Endothelial cell of umbilical vein (primary cell): ENCODE measurements around the gene SETDB1. TPM values are rescaled to one million over a fixed set of nuclear protein-coding genes. Genes with fewer than 3 reads are reported as not detected.

Experiments
- BruUV-seq: library from RNA; stranded (reverse); fragments of 400-500 nt; replicated peaks from 2 replicates; lab custom pipeline; 2021; lab: Mats Ljungman, UMichigan
- CTCF ChIA-PET: fragments of 300-600, 350-600 bp; sonication (Branson Sonifier 250); formaldehyde crosslinking; loops from one replicate; lab custom pipeline; 2021; ENCODE audit warnings: antibody characterized with exemption, inconsistent platforms; lab: Charles Lee
- POLR2A ChIA-PET: fragments of 300-600, 350-600 bp; sonication (Branson Sonifier 250); formaldehyde crosslinking; loops from one replicate; lab custom pipeline; 2021; ENCODE audit warnings: antibody characterized with exemption, inconsistent platforms; lab: Charles Lee
- DNase-seq: peaks from one replicate; pipeline ENCODE4 v3.0.0-alpha.2; 2011; ENCODE audit warnings: low read depth, low spot score
- FAIRE-seq: peaks from 2 replicates; lab custom pipeline; 2011; peaks lifted over from hg19 to GRCh38; lab: Jason Lieb, UNC
- H2AFZ ChIP-seq: 2 replicates; pipeline ENCODE4 v1.6.0; 2012; ENCODE audit warnings: low read depth, low read length, control low read depth, inconsistent platforms
- H3K27ac ChIP-seq: 2 replicates; pipeline ENCODE4 v1.5.1; 2011; ENCODE audit warnings: low read depth, mild to moderate bottlenecking, control low read depth, low read length, moderate library complexity; ENCODE audit not compliant: insufficient read depth
- H3K27me3 ChIP-seq, 2 experiments: 2 replicates each; pipeline versions ENCODE4 v1.6.0 to v1.6.1; 2011; ENCODE audit warnings: low read length in 2 of 2, mixed read lengths in 1 of 2; ENCODE audit not compliant: control insufficient read depth in 2 of 2, insufficient read depth in 2 of 2
- H3K36me3 ChIP-seq, 2 experiments: 2 replicates in 1 of 2; 3 replicates in 1 of 2; pipeline ENCODE4 v1.5.1; 2011; ENCODE audit warnings: low read length in 2 of 2, mild to moderate bottlenecking in 1 of 2, moderate library complexity in 1 of 2; ENCODE audit not compliant: control insufficient read depth in 2 of 2, insufficient read depth in 2 of 2; ENCODE audit errors: extremely low read depth in 1 of 2
- H3K4me1 ChIP-seq: 3 replicates; pipeline ENCODE4 v1.5.1; 2011; ENCODE audit warnings: mild to moderate bottlenecking, low read length; ENCODE audit not compliant: control insufficient read depth, insufficient read depth; ENCODE audit errors: extremely low read depth
- H3K4me2 ChIP-seq: 2 replicates; pipeline ENCODE4 v1.6.1; 2011; ENCODE audit warnings: low read length, control low read depth, mixed read lengths; ENCODE audit not compliant: insufficient read depth
- H3K4me3 ChIP-seq, 3 experiments: fragments of 200-600 bp in 1 of 3; sonication (generic), shearing (Covaris generic) in 1 of 3; replicated peaks in 1 of 3; 2 replicates each; pipeline ENCODE4 v1.5.1; 2011 to 2016; ENCODE audit warnings: control low read depth in 3 of 3, low read length in 3 of 3, mild to moderate bottlenecking in 2 of 3, inconsistent platforms in 1 of 3, low read depth in 1 of 3, moderate library complexity in 1 of 3; ENCODE audit not compliant: insufficient read depth in 1 of 3
- H3K79me2 ChIP-seq: 2 replicates; pipeline ENCODE4 v1.6.0; 2012; ENCODE audit warnings: low read length, inconsistent platforms; ENCODE audit not compliant: control insufficient read depth, insufficient read depth
- H3K9ac ChIP-seq: replicated peaks from 2 replicates; pipeline ENCODE3; 2011; ENCODE audit warnings: low read length, control low read depth; ENCODE audit not compliant: insufficient read depth; ENCODE audit errors: extremely low read depth
- H3K9me1 ChIP-seq: replicated peaks from 3 replicates; pipeline ENCODE4 v1.6.0; 2011; ENCODE audit warnings: mild to moderate bottlenecking, low read length; ENCODE audit not compliant: control insufficient read depth, insufficient read depth; ENCODE audit errors: extremely low read depth
- H3K9me3 ChIP-seq: replicated peaks from 2 replicates; pipeline ENCODE4 v1.5.1; 2012; ENCODE audit warnings: low read length, inconsistent platforms; ENCODE audit not compliant: control insufficient read depth, insufficient read depth
- H4K20me1 ChIP-seq: replicated peaks from 2 replicates; pipeline ENCODE3; 2011; ENCODE audit warnings: mild to moderate bottlenecking, low read length; ENCODE audit not compliant: control insufficient read depth, insufficient read depth; ENCODE audit errors: extremely low read depth
- EZH2 ChIP-seq: IDR thresholded peaks from 2 replicates; pipeline ENCODE4 v1.6.1; 2012; ENCODE audit warnings: borderline replicate concordance, low read depth, mild to moderate bottlenecking, moderate library complexity, low read length, inconsistent platforms; ENCODE audit not compliant: severe bottlenecking
- FOS ChIP-seq: IDR thresholded peaks from 2 replicates; pipeline ENCODE4 v1.6.1; 2011; ENCODE audit warnings: mild to moderate bottlenecking, low read length, moderate library complexity, borderline replicate concordance; ENCODE audit not compliant: insufficient read depth
- GATA2 ChIP-seq: IDR thresholded peaks from 2 replicates; pipeline ENCODE4 v1.7.0; 2011; ENCODE audit warnings: low read depth, mild to moderate bottlenecking, moderate library complexity, mixed read lengths, low read length; ENCODE audit not compliant: insufficient read length, insufficient read depth
- JUN ChIP-seq: IDR thresholded peaks from 2 replicates; pipeline ENCODE4 v1.6.1; 2011; ENCODE audit warnings: borderline replicate concordance, low read depth; ENCODE audit not compliant: insufficient read length, insufficient read depth
- MYC ChIP-seq: IDR thresholded peaks from one replicate; pipeline ENCODE4 v1.6.1; 2011; ENCODE audit warnings: mild to moderate bottlenecking, low read depth, low read length
- POLR2A ChIP-seq: IDR thresholded peaks from 2 replicates; pipeline ENCODE4 v1.6.1; 2012; ENCODE audit warnings: low read depth, mild to moderate bottlenecking, control low read depth, low read length
- dilution Hi-C: fragments of 300-500 bp; cut with MboI; formaldehyde crosslinking; loops from one replicate; pipeline ENCODE4 v1.15.0; 2019; ENCODE audit warnings: low sequenced_read_pairs; ENCODE audit not compliant: extremely low pct_ligation_motif_present
- intact Hi-C: fragments of 100-400 bp; cut with micrococcal nuclease; formaldehyde crosslinking; loops from one replicate; pipeline ENCODE4 v1.10.0; 2022
- polyA plus RNA-seq, 4 experiments: library from polyadenylated mRNA; depleted of rRNA in 3 of 4; stranded (reverse) in 3 of 4; unstranded in 1 of 4; fragments of >200 nt; gene quantifications; 2 replicates each; pipeline versions ENCODE4 v1.2.1 to v1.2.3, GENCODE V29; 2011 to 2012; ENCODE audit warnings: missing spikeins in 1 of 4
- total RNA-seq: library from RNA; stranded (reverse); gene quantifications from 2 replicates; pipeline ENCODE4 v1.2.3, GENCODE V29; 2021

The SETDB1 gene
- total and polyA plus RNA-seq, 2 donors (not counting 3 experiments of a cell fraction or from before 2014, with no cell fraction given): 25.3 to 49.2 TPM

DNA sequence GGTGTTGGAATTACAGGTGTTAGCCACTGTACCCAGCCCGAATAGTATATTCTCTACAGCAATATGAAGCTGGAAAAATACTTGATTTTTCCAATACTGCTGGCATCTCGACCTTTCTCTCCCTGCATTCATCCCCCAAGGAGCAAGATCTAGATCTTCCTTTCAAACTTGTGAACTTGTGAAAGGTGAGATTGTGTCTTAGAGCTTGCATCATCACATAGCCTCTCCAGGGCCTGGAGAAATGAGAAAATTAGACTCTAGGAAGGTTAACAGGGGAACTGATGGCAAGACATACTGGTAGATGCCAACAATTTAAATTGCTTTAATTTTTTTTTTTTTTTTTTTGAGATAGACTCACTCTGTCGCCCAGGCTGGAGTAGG, 84.2 kb downstream of the SETDB1 start:
- H4K20me1 ChIP-seq: no peaks in the 10 kb centered on the region
- H3K9ac ChIP-seq: no peak overlapping the region
- no peak overlapping the region for H2AFZ ChIP-seq
- H3K36me3 ChIP-seq: no peaks in the 10 kb centered on the region
- FAIRE-seq (no peak), DNase-seq (no peak)
- H3K4me1 ChIP-seq: peaks cover 28% of the 10 kb centered on the region
- no peak for TF ChIP-seq FOS
- TF ChIP-seq JUN: no peak
- no peak for TF ChIP-seq POLR2A
- no peak for TF ChIP-seq GATA2
- ChIA-PET POLR2A (no interaction called here), CTCF (interaction anchor here (0.7 to 1.7 kb wide), 3 partner anchors 14 to 152 kb away, joined by 3 to 4 read pairs (median 3); no protein-coding TSS in a partner anchor)
- no peaks in the 10 kb centered on the region for H3K79me2 ChIP-seq
- H3K27ac ChIP-seq: no peak overlapping the region
- H3K4me3 ChIP-seq: no peak overlapping the region
- H3K9me3 ChIP-seq: no peaks in the 10 kb centered on the region
- intact Hi-C loops (no loop called here), dilution Hi-C loops (no loop called here)
- BruUV-seq: no TSS peak
- no peaks in the 10 kb centered on the region for H3K9me1 ChIP-seq
- H3K4me2 ChIP-seq: no peak overlapping the region
- no peaks in the 10 kb centered on the region for H3K27me3 ChIP-seq

DNA sequence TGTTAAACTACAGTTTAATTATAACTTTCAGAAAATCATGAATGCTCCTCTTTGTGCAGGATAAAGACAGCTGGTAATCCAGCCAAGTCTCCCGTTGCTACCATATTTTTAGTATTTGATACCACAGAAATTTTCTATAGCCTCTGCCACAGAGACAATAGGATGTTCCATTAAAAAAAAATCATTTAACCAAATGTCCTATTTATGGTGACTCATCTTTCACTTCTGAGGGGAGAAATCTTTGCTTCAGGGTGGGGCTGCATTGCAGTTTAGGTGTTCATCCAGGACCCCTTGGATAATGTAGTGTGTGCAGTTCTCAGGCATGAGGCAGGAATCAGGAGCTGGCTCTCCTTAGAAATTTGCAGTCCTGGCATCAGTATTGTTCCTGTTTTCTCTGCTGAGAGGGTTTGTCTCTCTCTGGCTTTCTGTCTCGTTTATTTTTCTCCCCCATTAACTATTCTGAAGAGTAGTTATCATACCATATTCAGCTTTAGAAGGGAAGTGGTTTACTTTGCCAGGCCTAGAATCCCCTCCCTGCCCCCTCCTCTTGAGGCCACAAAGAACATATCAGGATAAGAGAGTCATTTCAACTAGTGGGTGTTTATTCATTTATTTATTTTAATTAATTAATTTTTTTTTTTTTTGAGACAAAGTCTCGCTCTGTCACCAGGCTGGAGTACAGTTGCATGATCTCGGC, 85.1 kb downstream of the SETDB1 start:
- Histone ChIP-seq H3K9ac (no peak overlapping the region), H4K20me1 (no peaks in the 10 kb centered on the region), H2AFZ (no peak overlapping the region), H3K9me1 (no peaks in the 10 kb centered on the region), H3K27ac (no peak overlapping the region), H3K4me1 (peaks cover 21% of the 10 kb centered on the region), H3K4me2 (no peak overlapping the region), H3K79me2 (no peaks in the 10 kb centered on the region), H3K4me3 (no peak overlapping the region), H3K36me3 (no peaks in the 10 kb centered on the region), H3K27me3 (no peaks in the 10 kb centered on the region), H3K9me3 (no peaks in the 10 kb centered on the region)
- dilution Hi-C loops (no loop called here), intact Hi-C loops (no loop called here)
- CTCF ChIA-PET: interaction anchor here (0.7 to 1.7 kb wide), 4 partner anchors 13 to 153 kb away, joined by 3 to 5 read pairs (median 4); partner anchors contain the start of gene C1orf56
- FAIRE-seq (no peak), DNase-seq (no peak)
- TF ChIP-seq FOS (peak; percentile 14), JUN (no peak), MYC (no peak), EZH2 (no peak)
- BruUV-seq: no TSS peak
- POLR2A ChIA-PET: interaction anchor here (0.7 kb wide), 1 partner anchor 460 kb away, joined by 5 read pairs; no protein-coding TSS in a partner anchor
